Transverse colon (tissue), 4 donors: ENCODE data around the gene SLC12A7.

Experiments used
- EP300 ChIP-seq: sonication (generic); formaldehyde crosslinking; IDR thresholded peaks from one replicate; pipeline ENCODE4 v1.6.1; 2017; ENCODE audit warnings: antibody characterized with exemption, low read depth
- POLR2A ChIP-seq: fragments of 450-650 bp; IDR thresholded peaks from one replicate; pipeline ENCODE4 v1.6.1; 2016; ENCODE audit warnings: antibody characterized with exemption, mild to moderate bottlenecking, moderate library complexity
- POLR2AphosphoS5 ChIP-seq, 3 donors: sonication (generic); formaldehyde crosslinking; IDR thresholded peaks; one replicate each; pipeline ENCODE4 v1.6.1; 2016; ENCODE audit warnings: antibody characterized with exemption in 3 of 3
- TF ChIP-seq, protein P1 (sequence below), 5 experiments: fragments of 200-600 bp in 3 of 5; fragments of 450-650 bp in 2 of 5; sonication (generic) in 3 of 5; IDR thresholded peaks; 1 replicate in 2 of 5; 2 replicates in 3 of 5; pipeline ENCODE4 v1.5.1; 2016 to 2017; ENCODE audit warnings: antibody characterized with exemption in 5 of 5, inconsistent platforms in 3 of 5, mild to moderate bottlenecking in 2 of 5, moderate library complexity in 1 of 5

DNA sequence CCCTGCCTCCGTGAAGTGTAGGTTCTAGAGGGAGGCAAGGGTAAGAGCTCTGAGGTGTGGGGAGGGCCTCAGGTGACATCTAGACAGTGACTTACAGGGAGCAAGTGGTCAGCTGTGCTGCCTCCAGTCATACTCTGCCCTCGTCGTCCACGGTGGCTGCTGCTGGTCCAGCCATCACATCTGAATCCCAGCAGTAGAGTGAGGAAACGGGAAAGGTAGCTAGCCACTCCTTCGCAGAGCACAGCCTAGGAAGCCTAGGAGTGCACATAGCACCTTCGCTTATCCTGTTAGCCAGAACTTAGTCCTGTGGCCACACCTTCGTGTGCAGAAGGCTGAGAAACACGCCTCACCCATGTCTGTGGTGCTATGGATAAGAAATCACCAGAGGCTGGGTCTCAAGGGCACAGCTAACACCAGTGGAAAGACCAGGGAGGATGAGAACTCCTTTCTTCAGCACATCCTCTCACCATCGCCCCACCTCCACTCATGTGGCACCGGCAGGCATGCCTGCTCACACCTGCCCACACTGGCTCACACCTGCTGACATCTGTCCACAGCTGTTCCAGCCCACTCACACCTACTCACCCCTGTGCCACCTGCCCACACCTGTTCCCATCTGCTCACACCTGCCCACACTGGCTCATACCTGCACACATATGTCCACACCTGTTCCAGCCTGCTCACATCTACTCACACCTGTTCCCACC is 45.0 kb upstream of the SLC12A7 start:
- TF ChIP-seq EP300 (no peak), POLR2A (no peak), POLR2AphosphoS5 (IDR thresholded peaks at IDR 0.05) (no peak)
- TF ChIP-seq, protein P1, sequence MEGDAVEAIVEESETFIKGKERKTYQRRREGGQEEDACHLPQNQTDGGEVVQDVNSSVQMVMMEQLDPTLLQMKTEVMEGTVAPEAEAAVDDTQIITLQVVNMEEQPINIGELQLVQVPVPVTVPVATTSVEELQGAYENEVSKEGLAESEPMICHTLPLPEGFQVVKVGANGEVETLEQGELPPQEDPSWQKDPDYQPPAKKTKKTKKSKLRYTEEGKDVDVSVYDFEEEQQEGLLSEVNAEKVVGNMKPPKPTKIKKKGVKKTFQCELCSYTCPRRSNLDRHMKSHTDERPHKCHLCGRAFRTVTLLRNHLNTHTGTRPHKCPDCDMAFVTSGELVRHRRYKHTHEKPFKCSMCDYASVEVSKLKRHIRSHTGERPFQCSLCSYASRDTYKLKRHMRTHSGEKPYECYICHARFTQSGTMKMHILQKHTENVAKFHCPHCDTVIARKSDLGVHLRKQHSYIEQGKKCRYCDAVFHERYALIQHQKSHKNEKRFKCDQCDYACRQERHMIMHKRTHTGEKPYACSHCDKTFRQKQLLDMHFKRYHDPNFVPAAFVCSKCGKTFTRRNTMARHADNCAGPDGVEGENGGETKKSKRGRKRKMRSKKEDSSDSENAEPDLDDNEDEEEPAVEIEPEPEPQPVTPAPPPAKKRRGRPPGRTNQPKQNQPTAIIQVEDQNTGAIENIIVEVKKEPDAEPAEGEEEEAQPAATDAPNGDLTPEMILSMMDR (IDR thresholded peaks at IDR 0.05) = no peak
